Right ventricle myocardium superior (tissue), 1 donor: Measurements from ENCODE around the gene ZNF48. TPM values are rescaled to one million over a fixed set of nuclear protein-coding genes. Genes with fewer than 3 reads are reported as not detected.

ENCODE experiments used
- ATAC-seq: fragments of 200-7000 bp; cut with Tn5 transposase; one replicate; pipeline ENCODE4 v1.9.1; 2020; ENCODE audit warnings: mild to moderate bottlenecking; ENCODE audit not compliant: poor library complexity
- DNase-seq: peaks from one replicate; pipeline ENCODE4 v3.0.0-alpha.2; 2020
- intact Hi-C: fragments of 100-400 bp; cut with DNase I; formaldehyde crosslinking; loops from one replicate; pipeline ENCODE4 v1.11.2; 2022
- total RNA-seq: library from RNA; stranded (reverse); fragmentation: NEBNext Ultra II Directional; extraction: Animal tissue kit (Norgen Biotek cat#: 25700); gene quantifications from one replicate; pipeline ENCODE4 v1.2.1, GENCODE V29; 2021
- donor health status: DM: no; HTN: yes; CAD: no; lungs with severe emphysema.

Gene ZNF48
- total RNA-seq, 1 donor from 2014 or later: 5.1 TPM

GRCh38 chr16:30446203-30446595, 51.0 kb downstream of the ZNF48 start:
- ATAC-seq (no peak), DNase-seq (no peak)
- intact Hi-C loops: loop anchor here (10.0 kb wide), 1 partner anchor 79 kb away; the partner anchor contains the start of gene ZNF768

- intact Hi-C loops: loop anchor here (10.0 kb wide), 1 partner anchor 77 kb away; the partner anchor contains the start of gene ZNF768
- ATAC-seq (no peak), DNase-seq (no peak)
These were observed 52.4 kb downstream of the ZNF48 start for GRCh38 chr16:30447512-30448226.

DNA sequence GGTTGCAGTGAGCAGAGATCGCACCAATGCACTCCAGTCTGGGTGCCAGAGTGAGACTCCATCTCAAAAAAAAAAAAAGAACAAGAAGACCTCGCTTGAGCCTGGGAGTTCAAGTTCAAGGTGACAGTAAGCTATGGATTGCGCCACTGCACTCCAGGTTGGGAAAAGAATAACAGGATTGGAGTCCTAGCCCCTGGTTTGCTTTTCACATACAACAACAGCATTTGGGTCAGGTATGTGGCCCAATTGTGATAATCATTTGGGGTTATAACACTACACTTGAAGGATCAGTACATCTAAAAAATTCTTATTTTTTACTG, 53.9 kb downstream of the ZNF48 start:
- ATAC-seq (no peak), DNase-seq (no peak)
- intact Hi-C loops: loop anchor here (10.0 kb wide), 1 partner anchor 76 kb away; the partner anchor contains the start of gene ZNF768

Other genes starting within 250 kb of the ZNF48 start
- gene CORO1A, start 211.8 kb upstream of the ZNF48 start, total RNA-seq: 8.4 TPM
- 48.7 TPM for gene BOLA2B, start 201.8 kb upstream of the ZNF48 start, total RNA-seq
- gene SLX1A, start 201.5 kb upstream of the ZNF48 start, total RNA-seq: 16.2 TPM
- gene SULT1A3, start 196.2 kb upstream of the ZNF48 start, total RNA-seq: 3.3 TPM
- gene NPIPB13, start 146.9 kb upstream of the ZNF48 start, total RNA-seq: 5.9 TPM
- 34.1 TPM for gene CD2BP2, start 40.1 kb upstream of the ZNF48 start, total RNA-seq
- 24.4 TPM for gene TBC1D10B, start 24.9 kb upstream of the ZNF48 start, total RNA-seq
- gene MYL11, start 20.6 kb upstream of the ZNF48 start, total RNA-seq: not detected
- gene SEPTIN1, start 12.9 kb upstream of the ZNF48 start, total RNA-seq: 0.97 TPM
- 6.2 TPM for gene ZNF771, start 12.2 kb downstream of the ZNF48 start, total RNA-seq
- 38.4 TPM for gene DCTPP1, start 34.6 kb downstream of the ZNF48 start, total RNA-seq
- gene SEPHS2, start 50.5 kb downstream of the ZNF48 start, total RNA-seq: 28.6 TPM
- 1.5 TPM for gene ITGAL, start 77.3 kb downstream of the ZNF48 start, total RNA-seq
- 71.7 TPM for gene ZNF768, start 131.1 kb downstream of the ZNF48 start, total RNA-seq
- gene ZNF747, start 139.4 kb downstream of the ZNF48 start, total RNA-seq: 8.0 TPM
- 8.0 TPM for gene ZNF764, start 163.0 kb downstream of the ZNF48 start, total RNA-seq
- gene ZNF688, start 176.3 kb downstream of the ZNF48 start, total RNA-seq: 12.2 TPM
- 7.1 TPM for gene ZNF785, start 190.3 kb downstream of the ZNF48 start, total RNA-seq
- gene ZNF689, start 215.0 kb downstream of the ZNF48 start, total RNA-seq: 4.4 TPM